Spleen (tissue), 11 donors: ENCODE measurements around the gene MPND. TPM values are rescaled to one million over a fixed set of nuclear protein-coding genes. Genes with fewer than 3 reads are reported as not detected.
"Not testable (repeated sequence)": the region's sequence is repeated elsewhere in the genome, so short reads cannot be mapped to it uniquely, and the experiment has no call there.

Experiments
- DNase-seq: peaks from one replicate; pipeline ENCODE4 v3.0.0-alpha.2; 2020
- H3K27ac ChIP-seq, 8 donors: fragments of 200-600 bp; sonication (generic) in 7 of 8; 1 replicate in 4 of 8; 2 replicates in 4 of 8; pipeline versions ENCODE4 v1.5.0 to v1.8.0; 2016 to 2021; ENCODE audit warnings: inconsistent platforms in 4 of 8, mild to moderate bottlenecking in 4 of 8, moderate library complexity in 1 of 8
- H3K27me3 ChIP-seq, 7 donors: fragments of 200-600 bp; sonication (generic) in 6 of 7; replicated peaks in 1 of 7; 1 replicate in 4 of 7; 2 replicates in 3 of 7; pipeline versions ENCODE4 v1.5.0 to v1.8.0; 2016 to 2021; ENCODE audit warnings: inconsistent platforms in 3 of 7, mild to moderate bottlenecking in 1 of 7
- H3K36me3 ChIP-seq, 6 donors: fragments of 200-600 bp; sonication (generic) in 5 of 6; 1 replicate in 4 of 6; 2 replicates in 2 of 6; pipeline versions ENCODE4 v1.5.0 to v1.8.0; 2016 to 2021; ENCODE audit warnings: inconsistent platforms in 2 of 6
- H3K4me1 ChIP-seq, 6 donors: fragments of 200-600 bp; sonication (generic) in 5 of 6; 1 replicate in 3 of 6; 2 replicates in 3 of 6; pipeline versions ENCODE4 v1.5.0 to v1.8.0; 2016 to 2021; ENCODE audit warnings: inconsistent platforms in 3 of 6
- H3K4me3 ChIP-seq, 8 donors: fragments of 200-600 bp; sonication (generic) in 7 of 8; 1 replicate in 4 of 8; 2 replicates in 4 of 8; pipeline versions ENCODE4 v1.5.0 to v1.8.0; 2016 to 2021; ENCODE audit warnings: inconsistent platforms in 4 of 8, mild to moderate bottlenecking in 4 of 8, moderate library complexity in 2 of 8
- H3K9me3 ChIP-seq, 8 donors: fragments of 200-600 bp; sonication (generic) in 7 of 8; 1 replicate in 4 of 8; 2 replicates in 4 of 8; pipeline versions ENCODE4 v1.5.0 to v1.8.0; 2016 to 2021; ENCODE audit warnings: inconsistent platforms in 4 of 8
- CTCF ChIP-seq, 11 experiments: fragments of 200-600 bp in 7 of 11; fragments of 450-650 bp in 4 of 11; sonication (generic) in 4 of 11; IDR thresholded peaks in 8 of 11; conservative IDR thresholded peaks in 3 of 11; 1 replicate in 7 of 11; 2 replicates in 4 of 11; pipeline versions ENCODE4 v1.4.0 to v1.8.0; 2016 to 2021; ENCODE audit warnings: antibody characterized with exemption in 11 of 11, inconsistent platforms in 4 of 11, mild to moderate bottlenecking in 1 of 11
- POLR2A ChIP-seq, 3 donors: fragments of 450-650 bp; IDR thresholded peaks; one replicate each; pipeline ENCODE4 v1.5.1; 2017; ENCODE audit warnings: antibody characterized with exemption in 3 of 3, mild to moderate bottlenecking in 1 of 3
- POLR2AphosphoS5 ChIP-seq, 3 donors: sonication (generic); formaldehyde crosslinking; IDR thresholded peaks; one replicate each; pipeline ENCODE4 v1.5.1; 2017; ENCODE audit warnings: antibody characterized with exemption in 3 of 3
- WGBS, 5 donors: extraction: QIAGEN DNeasy Blood & Tissue Kit in 3 of 5; methylation state at CpG; one replicate each; pipeline versions ENCODE4 v1.1.5 to v1.1.7; 2013 to 2018; 5-methylcytosine and 5-hydroxymethylcytosine counted together
- intact Hi-C: fragments of 100-400 bp; cut with DNase I; formaldehyde crosslinking; loops from one replicate; pipeline ENCODE4 v1.15.0; 2023; ENCODE audit warnings: low total_unique reads
- polyA plus RNA-seq, 3 donors: library from polyadenylated mRNA; stranded (reverse); fragments of 200-250 nt; gene quantifications; one replicate each; pipeline ENCODE4 v1.2.1, GENCODE V29; 2013
- total RNA-seq, 7 donors: library from RNA; depleted of rRNA in 3 of 7; stranded (reverse); fragments of >200 nt in 3 of 7; fragmentation: NEBNext Ultra II Directional in 4 of 7; extraction: Animal tissue kit (Norgen Biotek cat#: 25700) in 4 of 7; gene quantifications; one replicate each; pipeline versions ENCODE4 v1.1.0 to v1.2.1, GENCODE V29; 2016 to 2021
- donor health status: healthy with polysubstance abuse.
- donor health status: DM: no; HTN: no; CAD: no; lungs with moderate emphysema.
- donor health status: DM: no; HTN: no; CAD: no.
- donor health status: Bipolar disorder and iron deficiency.
- donor health status: healthy.
- donor health status: DM: no; HTN: no; CAD: no.
- donor health status: DM: yes; HTN: yes; CAD: no.

The MPND gene
- total and polyA plus RNA-seq, 10 donors: 6.4 to 24.2 (median 16.0) TPM

- Histone ChIP-seq H3K4me1 (peaks cover 3 to 30% (median 25%) of the 10 kb centered on the region in 6 donors), H3K4me3 (peak overlapping the region; percentile 7 to 66 (median 33))
Measured at GRCh38 chr19:4327877-4328242, 15.5 kb upstream of the MPND start.

GRCh38 chr19:4328243-4328990 lies 14.9 kb upstream of the MPND start:
- TF ChIP-seq CTCF (IDR thresholded peaks at IDR 0.05 in 8 of 11, conservative IDR thresholded peaks at IDR 0.05 in 3 of 11) (no peak), POLR2AphosphoS5 (IDR thresholded peaks at IDR 0.05) (peak; percentile 77 to 86 (median 83)), POLR2A (IDR thresholded peaks at IDR 0.05) (no peak)
- Histone ChIP-seq H3K27me3 (peaks cover 0 to 38% (median 11%) of the 10 kb centered on the region in 7 donors), H3K4me1 (peaks cover 3 to 30% (median 25%) of the 10 kb centered on the region in 6 donors), H3K4me3 (peak overlapping the region; percentile 9 to 66 (median 42)), H3K9me3 (no peaks in the 10 kb centered on the region), H3K36me3 (no peaks in the 10 kb centered on the region), H3K27ac (peak overlapping the region in 4 of 8 donors; percentile 44 to 58 (median 50))
- peak; percentile 98 for DNase-seq
- WGBS, 5 donors: 1 to 2% (median 2%) methylated on average over 34 to 49 of the region's 49 CpGs
- intact Hi-C loops: no loop called here

More at GRCh38 chr19:4327877-4328242, 15.5 kb upstream of the MPND start:
- DNase-seq: no peak
- Histone ChIP-seq H3K36me3 (no peaks in the 10 kb centered on the region), H3K9me3 (peaks cover 0 to under 1% (median 0%) of the 10 kb centered on the region in 8 donors), H3K27ac (peak overlapping the region in 3 of 8 donors; percentile 46 to 58 (median 54)), H3K27me3 (peaks cover 0 to 38% (median 11%) of the 10 kb centered on the region in 7 donors)
- TF ChIP-seq CTCF (IDR thresholded peaks at IDR 0.05 in 8 of 11, conservative IDR thresholded peaks at IDR 0.05 in 3 of 11) (no peak), POLR2AphosphoS5 (IDR thresholded peaks at IDR 0.05) (no peak), POLR2A (IDR thresholded peaks at IDR 0.05) (no peak)
- intact Hi-C loops: no loop called here
- WGBS, 5 donors: 5 to 31% (median 15%) methylated on average over 11 to 13 of the region's 13 CpGs

- WGBS, 5 donors: 30 to 71% (median 46%) methylated on average over 32 to 35 of the region's 35 CpGs
- intact Hi-C loops: not testable (repeated sequence)
Measured at GRCh38 chr19:4328991-4329681, 14.2 kb upstream of the MPND start.

GRCh38 chr19:4329858-4330257 lies 13.5 kb upstream of the MPND start:
- TF ChIP-seq POLR2AphosphoS5 (IDR thresholded peaks at IDR 0.05) (no peak), POLR2A (IDR thresholded peaks at IDR 0.05) (no peak), CTCF (IDR thresholded peaks at IDR 0.05 in 8 of 11, conservative IDR thresholded peaks at IDR 0.05 in 3 of 11) (no peak)
- Histone ChIP-seq H3K4me1 (peaks cover 3 to 30% (median 25%) of the 10 kb centered on the region in 6 donors), H3K9me3 (no peaks in the 10 kb centered on the region), H3K36me3 (no peaks in the 10 kb centered on the region), H3K4me3 (no peak overlapping the region), H3K27me3 (peaks cover 0 to 38% (median 11%) of the 10 kb centered on the region in 7 donors), H3K27ac (no peak overlapping the region)
- 95 to 98% (median 97%) methylated on average over 15 to 19 of the region's 19 CpGs for WGBS, 5 donors
- DNase-seq: no peak
- intact Hi-C loops: no loop called here

More at GRCh38 chr19:4328991-4329681, 14.2 kb upstream of the MPND start:
- H3K4me1 ChIP-seq: peaks cover 3 to 30% (median 25%) of the 10 kb centered on the region in 6 donors
- H3K27ac ChIP-seq: peak overlapping the region in 3 of 8 donors; percentile 44 to 55 (median 53)
- H3K4me3 ChIP-seq: peak overlapping the region; percentile 9 to 66 (median 42)
- not testable (repeated sequence) for H3K9me3 ChIP-seq, H3K36me3 ChIP-seq
- peak; percentile 80 for DNase-seq
- H3K27me3 ChIP-seq: peaks cover 0 to 38% (median 11%) of the 10 kb centered on the region in 7 donors
